ENCODE results near the gene ABLIM1.

Gene ABLIM1

DNA sequence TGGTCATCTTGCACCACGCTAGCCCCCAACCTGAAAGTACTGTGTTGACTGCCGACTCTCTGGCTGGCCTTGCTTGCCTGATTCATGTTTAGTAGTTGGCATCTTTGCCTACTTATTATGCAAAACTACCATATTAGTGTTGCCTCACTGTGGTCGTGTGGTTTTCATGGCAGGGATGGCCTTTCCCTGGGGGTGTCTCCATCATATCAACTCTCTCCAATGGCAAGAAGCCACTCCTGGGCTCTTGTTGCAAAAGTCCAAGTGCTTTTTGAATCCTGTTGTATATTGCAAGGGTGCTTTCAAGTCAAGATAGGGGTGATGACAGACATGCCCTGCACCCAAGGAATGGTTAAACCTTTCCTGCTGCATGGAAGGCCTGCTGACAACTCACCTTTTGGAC is 39.4 kb downstream of the ABLIM1 start:
- no peak for DNase-seq

DNA sequence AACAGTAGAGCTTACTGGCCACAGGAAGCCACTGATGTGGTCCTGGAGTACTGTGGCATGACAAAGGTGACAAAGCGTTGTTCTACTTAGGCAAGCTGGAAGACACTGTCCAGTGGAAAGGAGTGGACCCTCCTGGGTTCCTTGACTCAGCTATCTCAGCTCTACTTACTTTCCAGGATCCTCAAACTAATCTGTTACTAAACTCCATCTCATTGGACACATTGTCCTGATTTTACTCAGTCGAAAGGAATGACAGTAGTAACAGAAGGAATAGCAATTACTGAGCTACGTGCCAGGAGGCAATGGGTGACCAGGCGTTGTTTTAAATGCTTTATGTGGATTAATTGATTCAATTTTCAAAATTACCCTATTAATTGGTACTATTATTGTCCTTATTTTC is 41.6 kb downstream of the ABLIM1 start:
- DNase-seq = no peak

- no peak for DNase-seq
These were observed 42.0 kb downstream of the ABLIM1 start for GRCh38 chr10:114616103-114616502.

GRCh38 chr10:114615600-114616007 is 42.5 kb downstream of the ABLIM1 start:
- no peak for DNase-seq

GRCh38 chr10:114613237-114613979 is 44.7 kb downstream of the ABLIM1 start:
- DNase-seq = no peak

GRCh38 chr10:114611617-114612016 is 46.5 kb downstream of the ABLIM1 start:
- DNase-seq = no peak

DNA sequence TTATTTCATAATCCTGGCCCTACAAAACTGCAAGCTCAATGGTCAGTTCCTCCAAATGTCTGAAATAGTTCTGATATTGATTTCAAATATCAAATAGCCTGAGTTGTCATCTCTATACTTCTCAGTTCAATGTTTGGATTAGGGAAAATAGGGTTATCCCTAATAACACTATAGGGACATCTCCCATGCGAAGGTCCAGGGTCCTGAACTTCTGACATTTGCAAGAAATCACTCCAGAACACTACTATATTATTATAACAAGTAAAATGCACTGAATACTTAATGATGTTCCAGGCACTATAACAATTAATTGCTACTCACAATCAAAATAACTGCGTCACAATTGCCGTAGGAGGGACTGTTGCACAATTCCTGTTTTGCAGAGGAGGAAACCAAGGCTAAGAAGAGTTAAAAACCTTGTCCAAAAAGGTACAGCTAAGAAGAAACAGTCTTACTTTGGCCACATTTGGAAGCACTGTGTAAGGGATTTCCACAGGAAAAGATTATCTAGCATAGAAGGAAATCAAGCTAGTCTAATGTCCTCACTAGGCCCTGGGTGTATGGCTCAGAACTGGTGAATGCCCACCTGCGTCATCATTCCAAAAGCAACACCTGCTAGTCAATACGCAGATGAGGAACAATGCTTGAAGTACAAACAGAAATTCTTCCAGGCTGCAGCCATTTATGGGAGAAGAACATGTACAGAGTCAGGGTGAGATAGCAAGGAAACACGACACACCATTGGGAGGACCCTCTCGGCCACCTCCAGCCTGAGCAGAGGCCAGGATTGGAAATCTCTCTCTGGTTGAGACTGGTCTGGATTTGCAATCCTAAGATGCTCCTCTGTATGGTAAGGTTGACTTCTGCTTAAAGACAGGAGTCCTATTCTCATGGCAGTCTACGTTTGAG is 48.3 kb downstream of the ABLIM1 start:
- DNase-seq = no peak

DNA sequence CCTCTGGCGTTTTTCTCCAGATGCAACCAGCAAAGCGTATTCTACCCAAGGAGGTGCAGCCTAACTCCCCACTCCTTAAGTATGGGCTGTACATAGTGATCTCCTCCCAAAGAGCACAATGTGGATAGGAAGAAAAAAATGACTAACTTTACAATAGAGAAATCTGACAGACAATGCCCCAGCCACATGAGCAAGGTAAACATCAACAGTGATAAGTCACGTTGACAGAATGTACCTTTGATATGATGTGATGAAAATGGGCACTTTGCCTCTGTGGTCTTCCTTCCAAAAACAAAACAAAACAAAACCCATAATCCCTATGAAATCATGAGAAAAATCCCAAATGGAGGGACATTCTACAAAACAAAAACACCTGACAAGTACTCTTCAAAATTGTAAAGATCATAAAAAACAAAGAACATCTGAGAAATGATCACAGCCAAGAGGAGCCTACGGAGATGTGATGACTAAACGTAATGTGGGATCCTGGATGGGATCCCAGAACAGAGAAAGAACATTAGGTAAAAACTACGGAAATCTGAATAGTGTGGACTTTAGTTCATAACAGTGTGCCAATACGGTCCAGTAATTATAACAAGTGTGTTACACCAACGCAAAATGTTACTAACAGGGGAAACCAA is 50.6 kb downstream of the ABLIM1 start:
- no peak for DNase-seq

GRCh38 chr10:114605155-114605797 is 52.8 kb downstream of the ABLIM1 start:
- no peak for DNase-seq

GRCh38 chr10:114604357-114605130 is 53.5 kb downstream of the ABLIM1 start:
- DNase-seq = no peak

DNA sequence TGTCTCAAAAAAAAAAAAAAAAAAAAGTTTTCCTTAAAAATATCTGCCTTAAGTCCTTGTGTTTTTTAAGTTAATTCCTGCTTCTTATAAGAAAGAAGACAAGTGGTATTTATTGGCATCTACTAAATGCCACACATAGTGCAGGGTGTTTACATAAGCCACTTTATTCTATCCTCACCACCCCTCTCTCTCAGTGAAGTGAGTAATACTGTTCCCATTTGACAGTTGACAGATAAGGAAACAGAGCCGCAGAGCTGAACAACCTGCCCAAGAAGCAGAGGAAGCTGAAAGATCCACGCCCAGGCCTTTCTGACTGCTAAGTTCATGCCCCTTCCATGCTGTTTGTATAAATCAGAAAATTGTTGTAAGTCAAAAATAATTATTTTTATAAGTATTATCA is 54.1 kb downstream of the ABLIM1 start:
- no peak for DNase-seq

DNA sequence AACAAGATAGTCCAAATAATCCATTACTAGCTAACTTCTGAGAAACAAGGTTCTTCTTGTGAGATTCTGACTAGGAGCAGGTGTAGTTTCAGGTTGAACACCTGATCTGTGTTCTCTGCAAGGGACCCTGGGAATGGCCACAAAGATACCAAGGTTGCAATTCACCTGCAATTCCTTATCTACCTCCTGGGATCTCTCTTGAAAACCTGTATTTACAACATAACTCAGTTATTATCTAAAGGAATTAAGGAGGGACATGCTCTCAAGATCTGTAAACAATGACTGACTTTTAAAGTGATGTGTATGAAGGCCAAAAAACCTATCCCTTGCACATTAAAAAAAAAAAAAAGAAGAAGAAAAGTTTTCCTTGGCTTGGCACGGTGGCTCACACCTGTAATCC is 54.8 kb downstream of the ABLIM1 start:
- DNase-seq = no peak

DNA sequence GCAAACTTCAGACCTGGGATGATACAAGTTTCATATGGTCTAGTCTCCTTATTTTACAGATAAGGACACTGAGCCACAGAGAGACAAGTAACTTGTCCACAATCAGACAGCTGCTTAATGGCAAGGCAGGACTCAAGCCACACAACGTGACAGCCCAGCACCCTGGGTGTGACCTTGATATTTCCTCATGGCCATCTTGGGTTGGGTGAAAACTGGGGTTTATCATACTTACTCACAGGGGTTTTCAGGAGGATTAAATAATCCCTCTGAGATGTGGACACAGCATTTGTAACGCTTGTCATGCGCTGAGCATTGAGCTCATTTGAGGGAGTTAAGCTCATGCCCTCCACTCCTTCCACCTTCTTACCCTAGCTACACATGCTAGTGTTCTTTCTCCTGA is 58.0 kb downstream of the ABLIM1 start:
- DNase-seq = no peak

DNA sequence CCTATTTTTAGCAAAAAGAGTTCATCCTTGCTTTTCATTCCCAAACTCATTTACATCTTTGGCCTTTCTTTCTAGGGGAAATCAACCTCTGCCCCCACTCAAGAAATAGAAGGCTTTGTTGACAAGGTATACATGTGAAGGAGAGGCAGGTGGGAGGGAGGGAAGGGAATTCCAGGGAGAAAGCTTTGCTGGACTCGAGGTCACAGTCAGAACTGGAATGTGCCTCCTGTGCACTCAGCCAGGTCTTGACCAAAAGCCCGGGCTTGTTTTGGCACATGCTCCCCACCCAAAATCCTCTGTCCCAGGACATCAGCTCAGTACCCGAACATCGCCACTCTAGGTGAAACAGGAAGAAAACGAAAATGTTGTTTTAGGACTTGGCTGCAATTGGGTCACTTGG is 61.3 kb downstream of the ABLIM1 start:
- DNase-seq = no peak

- no peak for DNase-seq
These were observed 64.1 kb downstream of the ABLIM1 start for GRCh38 chr10:114593816-114594468.

- DNase-seq = no peak
These were observed 64.8 kb downstream of the ABLIM1 start for GRCh38 chr10:114593240-114593792.

DNA sequence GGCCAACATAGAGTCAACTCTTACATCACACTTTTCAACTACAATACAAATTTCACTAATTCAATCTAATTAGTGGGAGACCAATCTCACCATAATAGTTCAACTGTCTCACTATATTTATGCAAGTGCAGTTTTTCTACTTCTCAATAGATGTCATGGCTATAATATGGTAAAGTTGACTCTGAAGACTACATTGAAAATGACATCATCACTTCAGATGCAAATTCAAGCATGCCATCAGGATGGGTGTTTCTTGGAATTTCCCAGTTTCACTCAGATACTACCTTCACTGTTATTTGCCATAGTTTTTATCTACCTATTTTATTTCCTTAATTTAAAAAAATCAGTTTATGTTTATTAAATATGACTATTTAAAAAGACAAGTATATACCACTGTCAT is 67.1 kb downstream of the ABLIM1 start:
- DNase-seq = no peak

- no peak for DNase-seq
These were observed 73.7 kb downstream of the ABLIM1 start for GRCh38 chr10:114584419-114584818.

DNA sequence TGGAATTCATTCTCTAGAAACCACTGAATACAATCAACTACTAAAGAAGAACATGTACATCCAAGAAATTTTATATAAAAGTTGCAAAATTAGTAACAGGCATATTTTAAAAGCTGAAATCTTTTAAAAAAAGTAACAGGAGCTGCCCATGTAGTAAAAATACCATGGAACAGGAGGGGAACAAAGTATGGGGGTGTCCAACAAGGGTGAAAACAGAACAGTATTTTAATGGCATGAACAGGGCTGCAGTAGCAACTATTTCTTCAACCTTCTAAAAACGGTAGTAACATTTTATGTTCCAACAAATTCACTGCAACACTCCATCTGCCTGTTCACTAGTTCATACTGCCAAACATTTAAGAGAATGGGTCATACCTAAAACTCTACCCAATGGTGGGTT is 77.0 kb downstream of the ABLIM1 start:
- DNase-seq = no peak

DNA sequence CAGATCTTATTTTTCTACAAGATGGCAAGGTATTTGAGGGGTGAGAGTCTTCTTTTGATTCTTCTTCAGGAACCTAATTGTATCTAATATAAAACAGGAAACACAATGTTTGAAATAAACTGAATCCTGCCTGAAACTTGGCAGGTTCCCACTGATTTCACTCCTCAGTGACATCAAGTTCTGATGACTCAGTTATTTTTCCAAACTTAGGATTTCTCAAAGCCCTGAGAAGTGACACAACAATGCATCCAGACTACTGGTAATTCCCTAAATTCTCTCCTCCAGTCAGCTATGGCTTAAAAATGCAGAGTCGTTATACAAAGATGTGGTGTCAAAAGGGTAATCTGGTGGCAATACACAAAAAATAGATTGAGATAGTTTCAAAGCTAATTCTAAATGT is 80.9 kb downstream of the ABLIM1 start:
- DNase-seq = no peak

DNA sequence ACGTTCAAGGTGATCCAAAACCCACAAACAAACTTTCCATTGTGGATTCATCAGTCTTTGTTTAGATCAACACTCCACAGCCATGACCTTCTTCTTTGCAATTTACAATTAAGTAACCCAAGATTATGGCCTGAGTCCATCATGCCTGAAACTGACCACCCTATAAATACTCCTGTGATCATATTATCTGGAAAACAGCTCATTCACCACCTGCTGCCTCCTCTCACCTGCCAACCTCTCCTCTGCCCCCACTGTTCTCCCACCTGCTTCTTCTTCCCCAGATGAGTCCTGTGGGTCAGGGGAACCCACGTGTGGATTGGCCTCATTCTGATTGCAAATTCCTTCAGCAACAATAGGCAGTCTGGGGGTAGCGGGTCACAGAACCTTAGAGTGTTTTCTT is 81.4 kb downstream of the ABLIM1 start:
- DNase-seq = no peak

DNA sequence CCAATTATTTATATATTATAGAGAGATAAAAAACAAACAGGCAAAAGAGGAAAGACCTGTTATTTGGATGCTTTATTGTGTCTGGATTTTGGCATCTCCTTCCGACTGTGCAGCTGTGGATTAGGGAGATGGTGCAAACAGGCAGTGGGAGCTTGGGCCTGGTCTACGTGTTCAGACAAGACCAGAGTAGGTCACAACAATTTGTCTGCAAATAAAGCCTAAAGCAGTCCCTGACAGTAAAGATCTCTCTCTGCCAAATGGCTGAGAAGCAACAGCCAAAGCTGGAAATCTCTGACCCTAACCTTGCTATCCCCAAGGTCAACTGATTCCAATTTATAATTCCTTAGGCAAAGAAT is 82.0 kb downstream of the ABLIM1 start:
- DNase-seq = no peak

All from NCI-H1436 treated with DMSO at 0.1 percent for 48 hours (cell line).